SK-N-SH (cell line): ENCODE measurements around the gene GH2.

Experiments used
- MEF2A ChIP-seq: IDR thresholded peaks from 2 replicates; pipeline ENCODE4 v1.4.0; 2012; ENCODE audit warnings: low read depth, borderline replicate concordance
- RFX5 ChIP-seq: IDR thresholded peaks from 2 replicates; pipeline ENCODE4 v1.6.1; 2012; ENCODE audit warnings: mild to moderate bottlenecking, improper control_type of control experiment, low read length
- TAF1 ChIP-seq: IDR thresholded peaks from 2 replicates; pipeline ENCODE4 v1.6.1; 2012; ENCODE audit warnings: low read depth, mild to moderate bottlenecking, low read length, moderate library complexity, borderline replicate concordance
- TF ChIP-seq, protein P1 (sequence below): fragments of 200-600 bp; sonication (generic); IDR thresholded peaks from 2 replicates; pipeline ENCODE4 v1.6.1; 2017; ENCODE audit warnings: antibody characterized with exemption, mild to moderate bottlenecking, moderate library complexity
- TF ChIP-seq, protein P2 (sequence below): IDR thresholded peaks from 2 replicates; pipeline ENCODE4 v1.6.1; 2012; ENCODE audit warnings: mild to moderate bottlenecking, low read depth, low read length, moderate library complexity
- TF ChIP-seq, protein P3 (sequence below): IDR thresholded peaks from 2 replicates; pipeline ENCODE4 v1.4.0; 2012; ENCODE audit warnings: low read depth, borderline replicate concordance

DNA sequence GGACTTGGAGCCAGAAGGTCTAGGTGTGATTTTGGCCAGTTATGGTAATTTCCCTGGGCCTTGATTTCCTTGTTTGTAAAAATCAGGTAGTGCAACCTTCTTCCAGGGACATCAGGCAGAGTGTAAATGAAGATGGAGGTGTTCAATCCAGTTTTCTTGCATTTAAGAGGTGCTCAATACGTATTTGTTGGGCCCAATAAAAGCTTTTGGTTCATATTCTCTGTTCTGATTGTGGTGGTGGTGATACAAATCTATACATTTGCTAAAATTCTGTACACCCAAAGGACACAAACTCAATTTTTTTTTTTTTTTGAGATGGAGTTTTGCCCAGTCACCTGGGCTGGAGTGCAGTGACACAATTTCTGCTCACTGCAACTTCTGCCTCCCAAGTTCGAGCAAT lies 44.4 kb upstream of the GH2 start:
- TF ChIP-seq, protein P1, sequence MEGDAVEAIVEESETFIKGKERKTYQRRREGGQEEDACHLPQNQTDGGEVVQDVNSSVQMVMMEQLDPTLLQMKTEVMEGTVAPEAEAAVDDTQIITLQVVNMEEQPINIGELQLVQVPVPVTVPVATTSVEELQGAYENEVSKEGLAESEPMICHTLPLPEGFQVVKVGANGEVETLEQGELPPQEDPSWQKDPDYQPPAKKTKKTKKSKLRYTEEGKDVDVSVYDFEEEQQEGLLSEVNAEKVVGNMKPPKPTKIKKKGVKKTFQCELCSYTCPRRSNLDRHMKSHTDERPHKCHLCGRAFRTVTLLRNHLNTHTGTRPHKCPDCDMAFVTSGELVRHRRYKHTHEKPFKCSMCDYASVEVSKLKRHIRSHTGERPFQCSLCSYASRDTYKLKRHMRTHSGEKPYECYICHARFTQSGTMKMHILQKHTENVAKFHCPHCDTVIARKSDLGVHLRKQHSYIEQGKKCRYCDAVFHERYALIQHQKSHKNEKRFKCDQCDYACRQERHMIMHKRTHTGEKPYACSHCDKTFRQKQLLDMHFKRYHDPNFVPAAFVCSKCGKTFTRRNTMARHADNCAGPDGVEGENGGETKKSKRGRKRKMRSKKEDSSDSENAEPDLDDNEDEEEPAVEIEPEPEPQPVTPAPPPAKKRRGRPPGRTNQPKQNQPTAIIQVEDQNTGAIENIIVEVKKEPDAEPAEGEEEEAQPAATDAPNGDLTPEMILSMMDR = no peak
- TF ChIP-seq, protein P2, sequence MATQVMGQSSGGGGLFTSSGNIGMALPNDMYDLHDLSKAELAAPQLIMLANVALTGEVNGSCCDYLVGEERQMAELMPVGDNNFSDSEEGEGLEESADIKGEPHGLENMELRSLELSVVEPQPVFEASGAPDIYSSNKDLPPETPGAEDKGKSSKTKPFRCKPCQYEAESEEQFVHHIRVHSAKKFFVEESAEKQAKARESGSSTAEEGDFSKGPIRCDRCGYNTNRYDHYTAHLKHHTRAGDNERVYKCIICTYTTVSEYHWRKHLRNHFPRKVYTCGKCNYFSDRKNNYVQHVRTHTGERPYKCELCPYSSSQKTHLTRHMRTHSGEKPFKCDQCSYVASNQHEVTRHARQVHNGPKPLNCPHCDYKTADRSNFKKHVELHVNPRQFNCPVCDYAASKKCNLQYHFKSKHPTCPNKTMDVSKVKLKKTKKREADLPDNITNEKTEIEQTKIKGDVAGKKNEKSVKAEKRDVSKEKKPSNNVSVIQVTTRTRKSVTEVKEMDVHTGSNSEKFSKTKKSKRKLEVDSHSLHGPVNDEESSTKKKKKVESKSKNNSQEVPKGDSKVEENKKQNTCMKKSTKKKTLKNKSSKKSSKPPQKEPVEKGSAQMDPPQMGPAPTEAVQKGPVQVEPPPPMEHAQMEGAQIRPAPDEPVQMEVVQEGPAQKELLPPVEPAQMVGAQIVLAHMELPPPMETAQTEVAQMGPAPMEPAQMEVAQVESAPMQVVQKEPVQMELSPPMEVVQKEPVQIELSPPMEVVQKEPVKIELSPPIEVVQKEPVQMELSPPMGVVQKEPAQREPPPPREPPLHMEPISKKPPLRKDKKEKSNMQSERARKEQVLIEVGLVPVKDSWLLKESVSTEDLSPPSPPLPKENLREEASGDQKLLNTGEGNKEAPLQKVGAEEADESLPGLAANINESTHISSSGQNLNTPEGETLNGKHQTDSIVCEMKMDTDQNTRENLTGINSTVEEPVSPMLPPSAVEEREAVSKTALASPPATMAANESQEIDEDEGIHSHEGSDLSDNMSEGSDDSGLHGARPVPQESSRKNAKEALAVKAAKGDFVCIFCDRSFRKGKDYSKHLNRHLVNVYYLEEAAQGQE = no peak
- no peak for TF ChIP-seq TAF1
- TF ChIP-seq MEF2A = no peak
- TF ChIP-seq, protein P3, sequence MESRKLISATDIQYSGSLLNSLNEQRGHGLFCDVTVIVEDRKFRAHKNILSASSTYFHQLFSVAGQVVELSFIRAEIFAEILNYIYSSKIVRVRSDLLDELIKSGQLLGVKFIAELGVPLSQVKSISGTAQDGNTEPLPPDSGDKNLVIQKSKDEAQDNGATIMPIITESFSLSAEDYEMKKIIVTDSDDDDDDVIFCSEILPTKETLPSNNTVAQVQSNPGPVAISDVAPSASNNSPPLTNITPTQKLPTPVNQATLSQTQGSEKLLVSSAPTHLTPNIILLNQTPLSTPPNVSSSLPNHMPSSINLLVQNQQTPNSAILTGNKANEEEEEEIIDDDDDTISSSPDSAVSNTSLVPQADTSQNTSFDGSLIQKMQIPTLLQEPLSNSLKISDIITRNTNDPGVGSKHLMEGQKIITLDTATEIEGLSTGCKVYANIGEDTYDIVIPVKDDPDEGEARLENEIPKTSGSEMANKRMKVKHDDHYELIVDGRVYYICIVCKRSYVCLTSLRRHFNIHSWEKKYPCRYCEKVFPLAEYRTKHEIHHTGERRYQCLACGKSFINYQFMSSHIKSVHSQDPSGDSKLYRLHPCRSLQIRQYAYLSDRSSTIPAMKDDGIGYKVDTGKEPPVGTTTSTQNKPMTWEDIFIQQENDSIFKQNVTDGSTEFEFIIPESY = no peak
- no peak for TF ChIP-seq RFX5
